Activated T-helper 17 cell treated with anti-CD3 and anti-CD28 coated beads, Interleukin-2, amount 50 U/mL, for 72 hours (primary cell): Measurements from ENCODE around the gene OCSTAMP. TPM values are rescaled to one million over a fixed set of nuclear protein-coding genes. Genes with fewer than 3 reads are reported as not detected.

ENCODE experiments used
- ATAC-seq: fragments of 150-1000 bp; cut with Tn5 transposase; replicated peaks from 2 replicates; pipeline ENCODE4 v1.10.0; 2021; ENCODE audit warnings: mild to moderate bottlenecking, moderate library complexity
- H3K27ac Mint-ChIP-seq: one replicate; pipeline ENCODE4 v1.8.0; 2022; ENCODE audit warnings: mixed read lengths
- H3K27me3 Mint-ChIP-seq: one replicate; pipeline ENCODE4 v1.8.0; 2022; ENCODE audit warnings: mixed read lengths
- H3K36me3 Mint-ChIP-seq: one replicate; pipeline ENCODE4 v1.8.0; 2022; ENCODE audit warnings: low read depth, mild to moderate bottlenecking, mixed read lengths
- H3K4me1 Mint-ChIP-seq: one replicate; pipeline ENCODE4 v1.8.0; 2022; ENCODE audit warnings: mixed read lengths
- H3K4me3 Mint-ChIP-seq: one replicate; pipeline ENCODE4 v1.8.0; 2022; ENCODE audit warnings: mild to moderate bottlenecking, mixed read lengths
- H3K9me3 Mint-ChIP-seq: one replicate; pipeline ENCODE4 v1.8.0; 2022; ENCODE audit warnings: mixed read lengths
- total RNA-seq, 2 donors: library from RNA; stranded (reverse); gene quantifications; one replicate each; pipeline ENCODE4 v1.2.3, GENCODE V29; 2022

OCSTAMP gene
- total RNA-seq, 2 donors from 2014 or later = 0.11 to 1.1 TPM

- ATAC-seq = no peak
- Mint-ChIP-seq H3K27me3 (peaks cover 48% of the 10 kb centered on the region), H3K4me1 (no peaks in the 10 kb centered on the region), H3K4me3 (no peak overlapping the region), H3K36me3 (no peaks in the 10 kb centered on the region), H3K27ac (no peak overlapping the region), H3K9me3 (no peaks in the 10 kb centered on the region)
Measured at GRCh38 chr20:46494077-46494476, 56.4 kb downstream of the OCSTAMP start.

- no peak for ATAC-seq
- H3K27ac Mint-ChIP-seq = no peak overlapping the region
- peaks cover 58% of the 10 kb centered on the region for H3K27me3 Mint-ChIP-seq
- H3K36me3 Mint-ChIP-seq = no peaks in the 10 kb centered on the region
- H3K9me3 Mint-ChIP-seq = no peaks in the 10 kb centered on the region
- H3K4me1 Mint-ChIP-seq = no peaks in the 10 kb centered on the region
- H3K4me3 Mint-ChIP-seq = no peak overlapping the region
Measured at GRCh38 chr20:46491354-46491753, 59.1 kb downstream of the OCSTAMP start.

Other genes with a start within 250 kb of the OCSTAMP start
- not detected for gene CDH22, start 242.2 kb downstream of the OCSTAMP start, total RNA-seq
- 10 to 100 TPM; 54.6 to 57.2 TPM for gene ELMO2, start 144.0 kb downstream of the OCSTAMP start, total RNA-seq
- gene ZNF334, start 37.1 kb downstream of the OCSTAMP start, total RNA-seq = 1 to 10 TPM in 1 of 2 donors, under 1 TPM in 1; 0.76 to 3.0 TPM
- not detected for gene SLC13A3, start 100.8 kb upstream of the OCSTAMP start, total RNA-seq
- 10 to 100 TPM; 11.9 to 16.7 TPM for gene TP53RK, start 138.8 kb upstream of the OCSTAMP start, total RNA-seq
- gene SLC2A10, start 159.0 kb upstream of the OCSTAMP start, total RNA-seq = not detected